ENCODE measurements around the gene DIAPH1.

- TF ChIP-seq POLR2A (IDR thresholded peaks at IDR 0.05; ENCODE audit: low read length) (peak; percentile 90), GATA1 (IDR thresholded peaks at IDR 0.05; ENCODE audit: low read depth, low read length) (no peak)
Measured at GRCh38 chr5:141636413-141637122, 17.8 kb upstream of the DIAPH1 start, which contains the start of the genes HDAC3 and RELL2.

Data from erythroblast (primary cell).